H1 (cell line): ENCODE data around the gene ABI3BP. TPM values are rescaled to one million over a fixed set of nuclear protein-coding genes. Genes with fewer than 3 reads are reported as not detected.

Source experiments
- CEBPB ChIP-seq: IDR thresholded peaks from 2 replicates; pipeline ENCODE4 v1.6.1; 2012; ENCODE audit warnings: low read depth, low read length
- CHD1 ChIP-seq: IDR thresholded peaks from 2 replicates; pipeline ENCODE4 v1.6.1; 2012; ENCODE audit warnings: low read depth, low read length, improper control_type of control experiment
- CREB1 ChIP-seq: IDR thresholded peaks from 2 replicates; pipeline ENCODE4 v1.6.1; 2012; ENCODE audit warnings: inconsistent platforms
- RNF2 ChIP-seq: fragments of 200-900, 300-1000 bp; sonication (generic); IDR thresholded peaks from 2 replicates; pipeline ENCODE4 v1.7.1; 2016; ENCODE audit warnings: borderline replicate concordance, low read depth, mild to moderate bottlenecking, antibody characterized with exemption, low read length; ENCODE audit not compliant: poor library complexity, severe bottlenecking; ENCODE audit errors: missing control alignments
- SP2 ChIP-seq: IDR thresholded peaks from 2 replicates; pipeline ENCODE4 v1.6.1; 2012; ENCODE audit warnings: mild to moderate bottlenecking, low read length, inconsistent platforms
- polyA plus RNA-seq, 7 experiments: library from polyadenylated mRNA; depleted of rRNA in 3 of 7; stranded (reverse) in 5 of 7; unstranded in 2 of 7; fragments of >200 nt in 5 of 7; fragments of 200-250 nt in 2 of 7; gene quantifications; 1 replicate in 5 of 7; 2 replicates in 1 of 7; 4 replicates in 1 of 7; pipeline versions ENCODE4 v1.2.1 to v1.2.3, GENCODE V29; 2011 to 2013; ENCODE audit warnings: missing spikeins in 2 of 7, mixed read lengths in 2 of 7
- total RNA-seq: library from RNA; stranded (reverse); fragmentation: NEBNext Ultra II Directional; extraction: Animal tissue kit (Norgen Biotek cat#: 25700); gene quantifications from 2 replicates; pipeline ENCODE4 v1.2.1, GENCODE V29; 2021
- TF ChIP-seq, protein P1 (sequence below), 3 experiments: IDR thresholded peaks; 1 replicate in 2 of 3; 2 replicates in 1 of 3; pipeline versions ENCODE4 v1.5.1 to v1.6.1; 2011; ENCODE audit warnings: low read length in 3 of 3, mild to moderate bottlenecking in 3 of 3, inconsistent platforms in 2 of 3, low read depth in 1 of 3, moderate library complexity in 1 of 3; ENCODE audit not compliant: insufficient read depth in 1 of 3; ENCODE audit errors: control extremely low read depth in 1 of 3

Gene ABI3BP
- total and polyA plus RNA-seq, 2 of the 8 experiments (the other 6 are each of a cell fraction or from before 2014, with no cell fraction given): 0.08 to 0.32 TPM

DNA sequence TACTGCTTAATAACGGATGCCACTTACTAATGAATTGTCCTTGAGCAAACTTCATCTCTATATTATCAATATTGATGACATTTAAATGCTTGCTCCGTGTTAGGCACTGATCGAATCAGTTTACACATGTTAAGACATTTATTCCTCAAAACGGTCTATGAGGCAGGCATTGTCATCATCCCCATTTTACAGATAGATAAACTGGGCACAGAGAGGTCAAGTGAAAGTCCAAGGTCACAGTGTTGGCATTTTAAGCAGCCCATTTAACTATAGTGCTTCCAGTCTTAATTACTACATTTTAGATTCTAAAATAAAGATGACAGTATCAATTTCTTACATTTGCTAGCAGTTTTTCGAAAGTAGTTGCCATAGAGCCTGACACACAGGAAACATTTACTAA lies 966 bp upstream of the ABI3BP start (continued):
- TF ChIP-seq, protein P1, sequence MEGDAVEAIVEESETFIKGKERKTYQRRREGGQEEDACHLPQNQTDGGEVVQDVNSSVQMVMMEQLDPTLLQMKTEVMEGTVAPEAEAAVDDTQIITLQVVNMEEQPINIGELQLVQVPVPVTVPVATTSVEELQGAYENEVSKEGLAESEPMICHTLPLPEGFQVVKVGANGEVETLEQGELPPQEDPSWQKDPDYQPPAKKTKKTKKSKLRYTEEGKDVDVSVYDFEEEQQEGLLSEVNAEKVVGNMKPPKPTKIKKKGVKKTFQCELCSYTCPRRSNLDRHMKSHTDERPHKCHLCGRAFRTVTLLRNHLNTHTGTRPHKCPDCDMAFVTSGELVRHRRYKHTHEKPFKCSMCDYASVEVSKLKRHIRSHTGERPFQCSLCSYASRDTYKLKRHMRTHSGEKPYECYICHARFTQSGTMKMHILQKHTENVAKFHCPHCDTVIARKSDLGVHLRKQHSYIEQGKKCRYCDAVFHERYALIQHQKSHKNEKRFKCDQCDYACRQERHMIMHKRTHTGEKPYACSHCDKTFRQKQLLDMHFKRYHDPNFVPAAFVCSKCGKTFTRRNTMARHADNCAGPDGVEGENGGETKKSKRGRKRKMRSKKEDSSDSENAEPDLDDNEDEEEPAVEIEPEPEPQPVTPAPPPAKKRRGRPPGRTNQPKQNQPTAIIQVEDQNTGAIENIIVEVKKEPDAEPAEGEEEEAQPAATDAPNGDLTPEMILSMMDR (IDR thresholded peaks at IDR 0.05; ENCODE audit: control extremely low read depth in 1 of 3, insufficient read depth in 1 of 3, low read depth in 1 of 3, low read length in 3 of 3): no peak
- TF ChIP-seq RNF2 (no peak), CEBPB (no peak), CREB1 (no peak), CHD1 (no peak), SP2 (no peak)
